H9 (cell line): ENCODE measurements around the gene ZNF816. TPM values are rescaled to one million over a fixed set of nuclear protein-coding genes. Genes with fewer than 3 reads are reported as not detected.

ENCODE experiments used
- DNase-seq: peaks from one replicate; pipeline ENCODE4 v3.0.0-alpha.2; 2017
- H2AFZ ChIP-seq: one replicate; pipeline ENCODE4 v1.6.1; 2013; ENCODE audit warnings: mild to moderate bottlenecking, low read length, control low read depth, moderate library complexity
- H2AK5ac ChIP-seq: 2 replicates; pipeline ENCODE4 v1.6.1; 2013; ENCODE audit warnings: low read length, control low read depth, mixed read lengths; ENCODE audit not compliant: insufficient read length
- H2BK120ac ChIP-seq: one replicate; pipeline ENCODE4 v1.6.1; 2013; ENCODE audit warnings: low read depth, mild to moderate bottlenecking, low read length, control low read depth, inconsistent platforms; ENCODE audit not compliant: poor library complexity, severe bottlenecking
- H2BK12ac ChIP-seq: 2 replicates; pipeline ENCODE4 v1.6.1; 2013; ENCODE audit warnings: low read length, control low read depth, mixed read lengths, low read depth; ENCODE audit not compliant: insufficient read length
- H2BK15ac ChIP-seq: 2 replicates; pipeline ENCODE4 v1.6.1; 2013; ENCODE audit warnings: low read depth, low read length, control low read depth
- H2BK20ac ChIP-seq: one replicate; pipeline ENCODE4 v1.6.1; 2013; ENCODE audit warnings: low read depth, mild to moderate bottlenecking, low read length, control low read depth, inconsistent platforms; ENCODE audit not compliant: poor library complexity, severe bottlenecking
- H2BK5ac ChIP-seq: 2 replicates; pipeline ENCODE4 v1.6.1; 2013; ENCODE audit warnings: low read length, control low read depth, mixed read lengths; ENCODE audit not compliant: insufficient read length
- H3K14ac ChIP-seq: 2 replicates; pipeline ENCODE4 v1.6.1; 2013; ENCODE audit warnings: low read length, control low read depth; ENCODE audit not compliant: insufficient read depth
- H3K18ac ChIP-seq: 2 replicates; pipeline ENCODE4 v1.6.1; 2013; ENCODE audit warnings: low read depth, mild to moderate bottlenecking, mixed read lengths, low read length, control low read depth; ENCODE audit not compliant: insufficient read length
- H3K23ac ChIP-seq: 2 replicates; pipeline ENCODE4 v1.6.1; 2013; ENCODE audit warnings: low read length, control low read depth, mixed read lengths, low read depth; ENCODE audit not compliant: insufficient read length
- H3K23me2 ChIP-seq: 2 replicates; pipeline ENCODE4 v1.6.1; 2013; ENCODE audit warnings: low read depth, mild to moderate bottlenecking, mixed read lengths, low read length, control low read depth; ENCODE audit not compliant: insufficient read length, poor library complexity, severe bottlenecking
- H3K27ac ChIP-seq: 2 replicates; pipeline ENCODE4 v1.5.1; 2013; ENCODE audit warnings: low read length, control low read depth, mixed read lengths, low read depth; ENCODE audit not compliant: insufficient read length
- H3K27me3 ChIP-seq: 2 replicates; pipeline ENCODE4 v1.6.1; 2013; ENCODE audit warnings: low read length, control low read depth, inconsistent platforms; ENCODE audit not compliant: insufficient read depth
- H3K4ac ChIP-seq: 2 replicates; pipeline ENCODE4 v1.6.1; 2013; ENCODE audit warnings: low read depth, mild to moderate bottlenecking, control low read depth, inconsistent platforms, low read length, moderate library complexity
- H3K4me1 ChIP-seq: 2 replicates; pipeline ENCODE4 v1.6.1; 2013; ENCODE audit warnings: low read length, control low read depth, inconsistent platforms; ENCODE audit not compliant: insufficient read depth
- H3K4me2 ChIP-seq: 2 replicates; pipeline ENCODE4 v1.6.1; 2013; ENCODE audit warnings: low read length, control low read depth, mixed read lengths; ENCODE audit not compliant: insufficient read length, insufficient read depth
- H3K56ac ChIP-seq: 2 replicates; pipeline ENCODE4 v1.6.1; 2013; ENCODE audit warnings: low read depth, mild to moderate bottlenecking, mixed read lengths, low read length, control low read depth; ENCODE audit not compliant: insufficient read length
- H3K79me1 ChIP-seq: 2 replicates; pipeline ENCODE4 v1.6.1; 2013; ENCODE audit warnings: low read depth, mild to moderate bottlenecking, moderate library complexity, low read length, control low read depth, inconsistent platforms; ENCODE audit not compliant: insufficient read depth, poor library complexity, severe bottlenecking
- H3K79me2 ChIP-seq: 2 replicates; pipeline ENCODE4 v1.6.1; 2013; ENCODE audit warnings: low read length, control low read depth, inconsistent platforms; ENCODE audit not compliant: insufficient read depth
- H3K9ac ChIP-seq: 2 replicates; pipeline ENCODE4 v1.6.1; 2013; ENCODE audit warnings: low read length, control low read depth, mixed read lengths; ENCODE audit not compliant: insufficient read length; ENCODE audit errors: extremely low read depth
- H3K9me3 ChIP-seq: one replicate; pipeline ENCODE4 v1.6.1; 2013; ENCODE audit warnings: low read depth, low read length, inconsistent platforms; ENCODE audit not compliant: control insufficient read depth
- H3T11ph ChIP-seq: one replicate; pipeline ENCODE4 v1.6.1; 2013; ENCODE audit warnings: mild to moderate bottlenecking, low read length, control low read depth, inconsistent platforms
- H4K20me1 ChIP-seq: one replicate; pipeline ENCODE4 v1.6.1; 2013; ENCODE audit not compliant: control insufficient read depth, insufficient read length, insufficient read depth
- H4K5ac ChIP-seq: 2 replicates; pipeline ENCODE4 v1.6.1; 2013; ENCODE audit warnings: low read depth, mild to moderate bottlenecking, mixed read lengths, low read length, control low read depth; ENCODE audit not compliant: insufficient read length
- H4K8ac ChIP-seq: replicated peaks from 2 replicates; pipeline ENCODE4 v1.6.1; 2013; ENCODE audit warnings: low read length, control low read depth, mixed read lengths, low read depth; ENCODE audit not compliant: insufficient read length
- H4K91ac ChIP-seq: 2 replicates; pipeline ENCODE4 v1.6.1; 2013; ENCODE audit warnings: low read depth, mild to moderate bottlenecking, moderate library complexity, mixed read lengths, low read length, control low read depth; ENCODE audit not compliant: insufficient read length
- H3K27ac Mint-ChIP-seq, 3 experiments: 2 replicates in 2 of 3; 3 replicates in 1 of 3; pipeline ENCODE4 v1.8.0; 2020 to 2021; ENCODE audit warnings: mixed read lengths in 3 of 3, mild to moderate bottlenecking in 1 of 3, moderate library complexity in 1 of 3
- H3K27me3 Mint-ChIP-seq: 2 replicates; pipeline ENCODE4 v1.8.0; 2021; ENCODE audit warnings: low read depth, mild to moderate bottlenecking, moderate library complexity, mixed read lengths
- H3K36me3 Mint-ChIP-seq, 3 experiments: 2 replicates in 2 of 3; 3 replicates in 1 of 3; pipeline ENCODE4 v1.8.0; 2020 to 2021; ENCODE audit warnings: low read depth in 3 of 3, mixed read lengths in 3 of 3; ENCODE audit not compliant: insufficient read depth in 1 of 3
- H3K4me1 Mint-ChIP-seq, 2 experiments: 2 replicates each; pipeline ENCODE4 v1.8.0; 2020; ENCODE audit warnings: mixed read lengths in 2 of 2
- H3K4me3 Mint-ChIP-seq, 2 experiments: 2 replicates in 1 of 2; 3 replicates in 1 of 2; pipeline ENCODE4 v1.8.0; 2020 to 2021; ENCODE audit warnings: mild to moderate bottlenecking in 2 of 2, mixed read lengths in 2 of 2, moderate library complexity in 1 of 2
- H3K9me3 Mint-ChIP-seq, 2 experiments: 2 replicates in 1 of 2; 3 replicates in 1 of 2; pipeline ENCODE4 v1.8.0; 2020; ENCODE audit warnings: mild to moderate bottlenecking in 2 of 2, mixed read lengths in 2 of 2, moderate library complexity in 1 of 2
- CTCF ChIP-seq: fragments of 200-600 bp; sonication (generic); conservative IDR thresholded peaks from 3 replicates; pipeline ENCODE4 v1.8.0; 2021; ENCODE audit warnings: antibody characterized with exemption, mild to moderate bottlenecking
- WGBS: extraction: QIAGEN DNeasy Blood & Tissue Kit; methylation state at CpG from one replicate; pipeline ENCODE4 v1.1.7; 2013; ENCODE audit warnings: missing lambda C conversion rate, low lambda C conversion rate, mixed read lengths; ENCODE audit not compliant: insufficient read length; ENCODE audit errors: extremely low coverage; 5-methylcytosine and 5-hydroxymethylcytosine counted together
- total RNA-seq: library from RNA; stranded (reverse); gene quantifications from 2 replicates; pipeline ENCODE4 v1.2.1, GENCODE V29; 2021

ZNF816 gene
- total RNA-seq, 1 experiment from 2014 or later: 15.1 TPM

- Histone ChIP-seq H2BK12ac (no peak overlapping the region), H4K8ac (no peak overlapping the region), H2AFZ (no peak overlapping the region), H3K18ac (no peak overlapping the region), H2BK20ac (no peak overlapping the region), H3K4me2 (no peak overlapping the region), H3K79me1 (peaks cover 2% of the 10 kb centered on the region), H3K4ac (no peak overlapping the region), H3K4me1 (no peaks in the 10 kb centered on the region), H3K79me2 (no peaks in the 10 kb centered on the region; the same call in 1 of the 2 replicates), H4K5ac (no peak overlapping the region), H3K23me2 (peaks cover 3% of the 10 kb centered on the region), H3K27me3 (no peaks in the 10 kb centered on the region), H3K56ac (no peak overlapping the region), H3T11ph (no peak overlapping the region), H2BK120ac (no peak overlapping the region), H3K23ac (no peak overlapping the region), H3K9me3 (peaks cover 6% of the 10 kb centered on the region), H3K9ac (no peak overlapping the region), H4K91ac (no peak overlapping the region), H2AK5ac (no peak overlapping the region), H2BK5ac (no peak overlapping the region), H3K27ac (no peak overlapping the region), H4K20me1 (no peaks in the 10 kb centered on the region), H2BK15ac (no peak overlapping the region), H3K14ac (no peak overlapping the region)
- H3K4me1 Mint-ChIP-seq: peaks cover 10 to 11% of the 10 kb centered on the region in 2 experiments; a peak in 3 of 4 replicates
- no peak overlapping the region for H3K27ac Mint-ChIP-seq
- WGBS: no CpG with 5 or more reads among the region's 8 CpGs
- peaks cover 3 to 10% of the 10 kb centered on the region in 2 experiments; a peak in 4 of 5 replicates for H3K9me3 Mint-ChIP-seq
- H3K36me3 Mint-ChIP-seq: peaks cover 56 to 71% (median 60%) of the 10 kb centered on the region in 3 experiments
- no peak overlapping the region for H3K4me3 Mint-ChIP-seq
- H3K27me3 Mint-ChIP-seq: no peaks in the 10 kb centered on the region; the same call in 1 of the 2 replicates
- DNase-seq: no peak
- TF ChIP-seq CTCF: no peak
Measured at GRCh38 chr19:52957591-52957990, 5.1 kb downstream of the ZNF816 start.
